Measurements from ENCODE around the gene CFAP298. TPM values are rescaled to one million over a fixed set of nuclear protein-coding genes. Genes with fewer than 3 reads are reported as not detected.

The CFAP298 gene
- total and polyA plus RNA-seq, 2 of the 13 experiments (the other 11 are each of a cell fraction or from before 2014, with no cell fraction given): 21.2 to 62.2 TPM

- TF ChIP-seq ZNF513 (CRISPR knock-in tag; conservative IDR thresholded peaks at IDR 0.05) (no peak), BORCS8-MEF2B (CRISPR knock-in tag; IDR thresholded peaks at IDR 0.05) (0 out of 2 replicates have a peak, but pooled peaks have one; percentile 59), SALL1 (CRISPR knock-in tag; IDR thresholded peaks at IDR 0.05) (peak; percentile 52), ZNF609 (CRISPR knock-in tag; IDR thresholded peaks at IDR 0.05; ENCODE audit: borderline replicate concordance) (0 out of 2 replicates have a peak, but pooled peaks have one; percentile 23), HOXA3 (CRISPR knock-in tag; IDR thresholded peaks at IDR 0.05) (0 out of 2 replicates have a peak, but pooled peaks have one; percentile 48), TAF1 (CRISPR knock-in tag; IDR thresholded peaks at IDR 0.05) (peak; percentile 36; the same call in 1 of the 2 replicates), KDM5B (CRISPR knock-in tag; IDR thresholded peaks at IDR 0.05; ENCODE audit: borderline replicate concordance) (no peak; the same call in 1 of the 2 replicates), ZSCAN30 (CRISPR knock-in tag; IDR thresholded peaks at IDR 0.05) (no peak), CREM (IDR thresholded peaks at IDR 0.05) (0 out of 2 replicates have a peak, but pooled peaks have one; percentile 21), CREM (CRISPR knock-in tag; IDR thresholded peaks at IDR 0.05) (no peak), PHF5A (CRISPR knock-in tag; IDR thresholded peaks at IDR 0.05; ENCODE audit: low read depth, unreplicated experiment) (no peak), ZMYM4 (CRISPR knock-in tag; IDR thresholded peaks at IDR 0.05) (0 out of 2 replicates have a peak, but pooled peaks have one; percentile 13), U2AF1 (optimal IDR thresholded peaks at IDR 0.05; ENCODE audit: low read depth, low read length) (peak; percentile 44), ZNF292 (CRISPR knock-in tag; IDR thresholded peaks at IDR 0.05; ENCODE audit: borderline replicate concordance, low read depth) (peak; percentile 17; the same call in 1 of the 2 replicates), ZBTB4 (CRISPR knock-in tag; IDR thresholded peaks at IDR 0.05; ENCODE audit: borderline replicate concordance) (peak; percentile 36; the same call in 1 of the 2 replicates)
- TF ChIP-seq, protein P1, sequence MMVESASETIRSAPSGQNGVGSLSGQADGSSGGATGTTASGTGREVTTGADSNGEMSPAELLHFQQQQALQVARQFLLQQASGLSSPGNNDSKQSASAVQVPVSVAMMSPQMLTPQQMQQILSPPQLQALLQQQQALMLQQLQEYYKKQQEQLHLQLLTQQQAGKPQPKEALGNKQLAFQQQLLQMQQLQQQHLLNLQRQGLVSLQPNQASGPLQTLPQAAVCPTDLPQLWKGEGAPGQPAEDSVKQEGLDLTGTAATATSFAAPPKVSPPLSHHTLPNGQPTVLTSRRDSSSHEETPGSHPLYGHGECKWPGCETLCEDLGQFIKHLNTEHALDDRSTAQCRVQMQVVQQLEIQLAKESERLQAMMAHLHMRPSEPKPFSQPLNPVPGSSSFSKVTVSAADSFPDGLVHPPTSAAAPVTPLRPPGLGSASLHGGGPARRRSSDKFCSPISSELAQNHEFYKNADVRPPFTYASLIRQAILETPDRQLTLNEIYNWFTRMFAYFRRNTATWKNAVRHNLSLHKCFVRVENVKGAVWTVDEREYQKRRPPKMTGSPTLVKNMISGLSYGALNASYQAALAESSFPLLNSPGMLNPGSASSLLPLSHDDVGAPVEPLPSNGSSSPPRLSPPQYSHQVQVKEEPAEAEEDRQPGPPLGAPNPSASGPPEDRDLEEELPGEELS (CRISPR knock-in tag; IDR thresholded peaks at IDR 0.05): peak; percentile 45; the same call in 1 of the 2 replicates
These were observed 39.4 kb downstream of the CFAP298 start (continued) for GRCh38 chr21:32572574-32573420.

Data from HepG2 (cell line).